ENCODE data around the gene BEGAIN. TPM values are rescaled to one million over a fixed set of nuclear protein-coding genes. Genes with fewer than 3 reads are reported as not detected.

BEGAIN gene
- total and polyA plus RNA-seq, 8 donors = 0.31 to 1.1 (median 0.83) TPM; not detected in 4

DNA sequence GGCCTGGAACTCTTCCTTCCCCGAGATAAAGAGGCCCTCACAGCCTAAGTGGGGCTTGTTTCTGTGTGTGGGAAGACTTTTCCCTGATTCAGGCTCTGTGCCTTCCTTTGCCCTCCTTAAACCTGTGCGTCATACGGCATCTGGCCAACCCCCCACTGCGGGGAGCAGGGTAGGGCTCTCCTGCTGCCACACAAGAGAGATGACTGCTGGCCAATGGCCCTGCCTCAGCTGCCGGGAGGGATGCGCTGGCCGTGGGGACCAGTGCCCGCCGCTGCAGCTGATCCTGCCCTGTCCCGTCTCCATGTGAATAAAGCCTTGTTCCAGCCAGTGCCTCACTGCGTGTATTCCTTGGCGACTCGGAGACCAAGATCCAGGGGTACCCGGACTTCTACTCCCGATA is 42.5 kb upstream of the BEGAIN start:
- peaks cover 0 to 31% (median 5%) of the 10 kb centered on the region in 3 donors for H3K27me3 ChIP-seq
- no peak overlapping the region for H3K4me3 ChIP-seq
- H3K4me1 ChIP-seq = no peaks in the 10 kb centered on the region
- intact Hi-C loops (cut with DNase I; ENCODE audit: low total_unique reads) = no loop called here
- no peak for TF ChIP-seq POLR2A (IDR thresholded peaks at IDR 0.05)
- TF ChIP-seq, protein P1, sequence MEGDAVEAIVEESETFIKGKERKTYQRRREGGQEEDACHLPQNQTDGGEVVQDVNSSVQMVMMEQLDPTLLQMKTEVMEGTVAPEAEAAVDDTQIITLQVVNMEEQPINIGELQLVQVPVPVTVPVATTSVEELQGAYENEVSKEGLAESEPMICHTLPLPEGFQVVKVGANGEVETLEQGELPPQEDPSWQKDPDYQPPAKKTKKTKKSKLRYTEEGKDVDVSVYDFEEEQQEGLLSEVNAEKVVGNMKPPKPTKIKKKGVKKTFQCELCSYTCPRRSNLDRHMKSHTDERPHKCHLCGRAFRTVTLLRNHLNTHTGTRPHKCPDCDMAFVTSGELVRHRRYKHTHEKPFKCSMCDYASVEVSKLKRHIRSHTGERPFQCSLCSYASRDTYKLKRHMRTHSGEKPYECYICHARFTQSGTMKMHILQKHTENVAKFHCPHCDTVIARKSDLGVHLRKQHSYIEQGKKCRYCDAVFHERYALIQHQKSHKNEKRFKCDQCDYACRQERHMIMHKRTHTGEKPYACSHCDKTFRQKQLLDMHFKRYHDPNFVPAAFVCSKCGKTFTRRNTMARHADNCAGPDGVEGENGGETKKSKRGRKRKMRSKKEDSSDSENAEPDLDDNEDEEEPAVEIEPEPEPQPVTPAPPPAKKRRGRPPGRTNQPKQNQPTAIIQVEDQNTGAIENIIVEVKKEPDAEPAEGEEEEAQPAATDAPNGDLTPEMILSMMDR (IDR thresholded peaks at IDR 0.05) = no peak
- TF ChIP-seq POLR2AphosphoS5 (IDR thresholded peaks at IDR 0.05) = no peak
- no peak for TF ChIP-seq EP300 (IDR thresholded peaks at IDR 0.05)
- no peaks in the 10 kb centered on the region for H3K36me3 ChIP-seq
- WGBS, 5 donors = 81 to 89% (median 83%) methylated on average over 10 to 15 of the region's 15 CpGs
- no peak overlapping the region for H3K27ac ChIP-seq
- peaks cover 0 to 13% (median 3%) of the 10 kb centered on the region in 4 donors for H3K9me3 ChIP-seq
- no peak for DNase-seq

DNA sequence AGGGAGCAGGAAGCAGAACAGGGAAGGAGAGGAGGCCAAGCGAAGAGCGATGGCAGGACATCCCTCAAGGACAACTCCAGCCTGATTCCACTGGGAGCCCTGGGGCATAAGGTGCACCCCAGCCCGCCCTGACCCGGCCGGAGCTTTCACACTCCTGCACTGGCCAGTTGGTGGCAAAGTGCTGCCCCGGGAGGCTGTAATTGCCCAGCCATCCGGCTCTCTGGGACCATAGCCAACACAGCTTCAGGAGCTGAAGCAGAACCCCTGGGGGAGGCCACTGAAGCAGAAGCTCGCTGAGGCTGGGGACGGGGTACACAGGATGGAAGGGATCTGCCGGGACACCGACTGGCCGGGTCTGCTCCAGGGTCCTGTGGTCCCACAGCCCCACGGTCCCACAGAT is 41.9 kb upstream of the BEGAIN start:
- no peak overlapping the region for H3K4me3 ChIP-seq
- 71 to 86% (median 82%) methylated on average over 10 to 13 of the region's 13 CpGs for WGBS, 5 donors
- intact Hi-C loops (cut with DNase I; ENCODE audit: low total_unique reads) = no loop called here
- no peaks in the 10 kb centered on the region for H3K36me3 ChIP-seq
- H3K9me3 ChIP-seq = peaks cover 0 to 13% (median 3%) of the 10 kb centered on the region in 4 donors
- no peak overlapping the region for H3K27ac ChIP-seq
- no peaks in the 10 kb centered on the region for H3K4me1 ChIP-seq
- peaks cover 0 to 32% (median under 1%) of the 10 kb centered on the region in 3 donors for H3K27me3 ChIP-seq
- no peak for DNase-seq
- TF ChIP-seq, protein P1 (IDR thresholded peaks at IDR 0.05) = no peak
- TF ChIP-seq EP300 (IDR thresholded peaks at IDR 0.05) (no peak), POLR2AphosphoS5 (IDR thresholded peaks at IDR 0.05) (no peak), POLR2A (IDR thresholded peaks at IDR 0.05) (no peak)

DNA sequence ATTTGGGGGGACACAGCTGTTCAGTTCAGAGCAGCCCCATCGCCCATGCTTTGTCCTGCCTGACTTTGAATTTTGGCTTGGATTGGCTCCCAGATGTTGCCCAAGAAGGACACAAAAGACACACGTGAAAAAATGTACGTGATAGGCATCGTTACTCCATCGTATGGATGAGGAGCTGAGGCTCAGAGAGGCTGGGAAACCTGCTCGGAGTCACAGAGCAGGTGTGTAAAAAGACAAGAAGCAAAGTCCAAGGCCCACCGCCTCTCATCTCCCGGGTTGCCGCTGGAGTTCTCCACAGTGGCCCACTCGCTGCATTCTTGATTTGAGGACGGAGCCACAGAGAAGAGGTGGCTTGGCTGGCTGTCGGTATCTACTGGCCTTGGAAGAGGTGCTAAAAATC is 41.0 kb upstream of the BEGAIN start:
- Histone ChIP-seq H3K27me3 (peaks cover 0 to 37% (median 0%) of the 10 kb centered on the region in 3 donors), H3K4me3 (no peak overlapping the region), H3K36me3 (no peaks in the 10 kb centered on the region), H3K4me1 (no peaks in the 10 kb centered on the region), H3K9me3 (peaks cover 0 to 13% (median 3%) of the 10 kb centered on the region in 4 donors), H3K27ac (no peak overlapping the region)
- DNase-seq = no peak
- 83 to 91% (median 87%) methylated on average over 12 of the region's 12 CpGs for WGBS, 5 donors
- no peak for TF ChIP-seq POLR2AphosphoS5 (IDR thresholded peaks at IDR 0.05)
- TF ChIP-seq, protein P1 (IDR thresholded peaks at IDR 0.05) = no peak
- no peak for TF ChIP-seq EP300 (IDR thresholded peaks at IDR 0.05)
- no peak for TF ChIP-seq POLR2A (IDR thresholded peaks at IDR 0.05)
- intact Hi-C loops (cut with DNase I; ENCODE audit: low total_unique reads) = no loop called here

DNA sequence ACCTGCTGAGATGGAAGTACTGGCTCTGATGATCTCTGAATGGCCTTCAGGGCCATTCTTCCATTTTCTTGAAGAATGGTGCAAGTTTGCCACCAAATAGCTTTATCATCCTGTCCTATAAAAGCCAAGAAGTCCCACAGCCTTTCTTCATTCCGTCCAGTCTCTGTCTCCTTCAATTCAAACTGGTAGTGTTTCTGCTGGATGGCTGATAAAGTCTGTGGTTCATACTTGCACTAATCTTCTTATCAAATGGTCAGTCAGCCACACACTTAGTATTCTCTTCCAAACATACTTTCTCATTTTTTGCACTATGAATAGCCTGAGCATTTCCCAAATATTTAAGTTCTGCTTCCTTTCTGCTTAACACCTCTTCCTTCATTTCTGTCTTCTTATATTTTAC is 39.4 kb upstream of the BEGAIN start:
- Histone ChIP-seq H3K4me3 (no peak overlapping the region), H3K36me3 (no peaks in the 10 kb centered on the region), H3K4me1 (no peaks in the 10 kb centered on the region), H3K9me3 (peaks cover 0 to 13% (median 3%) of the 10 kb centered on the region in 4 donors), H3K27ac (no peak overlapping the region), H3K27me3 (peaks cover 0 to 53% (median 0%) of the 10 kb centered on the region in 3 donors)
- no peak for DNase-seq
- 75 to 90% (median 80%) methylated on average over 1 of the region's 1 CpG for WGBS, 5 donors
- intact Hi-C loops (cut with DNase I; ENCODE audit: low total_unique reads) = no loop called here
- no peak for TF ChIP-seq POLR2AphosphoS5 (IDR thresholded peaks at IDR 0.05)
- TF ChIP-seq EP300 (IDR thresholded peaks at IDR 0.05) = no peak
- TF ChIP-seq, protein P1 (IDR thresholded peaks at IDR 0.05) = no peak
- TF ChIP-seq POLR2A (IDR thresholded peaks at IDR 0.05) = no peak
